Measurements from ENCODE around the gene PLAC8L1.

GRCh38 chr5:146072595-146072994 lies 32.8 kb downstream of the PLAC8L1 start:
- TF ChIP-seq CTCF (conservative IDR thresholded peaks at IDR 0.05) (no peak), ZFX (IDR thresholded peaks at IDR 0.05) (no peak)

Data from C4-2B (cell line).